ENCODE results near the gene SHISAL1.

Gene SHISAL1

GRCh38 chr22:44202261-44202789, 110.4 kb downstream of the SHISAL1 start:
- no peak for TF ChIP-seq CTCF (IDR thresholded peaks at IDR 0.05; ENCODE audit: insufficient read depth, missing control alignments)
- DNase-seq (ENCODE audit: insufficient read length, low spot score) (no peak), FAIRE-seq (no peak)

GRCh38 chr22:44201665-44202064, 111.1 kb downstream of the SHISAL1 start:
- no peak for TF ChIP-seq CTCF (IDR thresholded peaks at IDR 0.05; ENCODE audit: insufficient read depth, missing control alignments)
- no peak for DNase-seq (ENCODE audit: insufficient read length, low spot score)
- no peak for FAIRE-seq

GRCh38 chr22:44200855-44201550, 111.7 kb downstream of the SHISAL1 start:
- FAIRE-seq = no peak
- TF ChIP-seq CTCF (IDR thresholded peaks at IDR 0.05; ENCODE audit: insufficient read depth, missing control alignments) = no peak
- no peak for DNase-seq (ENCODE audit: insufficient read length, low spot score)

- DNase-seq (ENCODE audit: insufficient read length, low spot score) (no peak), FAIRE-seq (no peak)
- no peak for TF ChIP-seq CTCF (IDR thresholded peaks at IDR 0.05; ENCODE audit: insufficient read depth, missing control alignments)
Observed at GRCh38 chr22:44200451-44200850, 112.3 kb downstream of the SHISAL1 start.

- FAIRE-seq = no peak
- DNase-seq (ENCODE audit: insufficient read length, low spot score) = no peak
- TF ChIP-seq CTCF (IDR thresholded peaks at IDR 0.05; ENCODE audit: insufficient read depth, missing control alignments) = no peak
Observed at GRCh38 chr22:44199866-44200265, 112.9 kb downstream of the SHISAL1 start.

- DNase-seq (ENCODE audit: insufficient read length, low spot score) (no peak), FAIRE-seq (no peak)
- TF ChIP-seq CTCF (IDR thresholded peaks at IDR 0.05; ENCODE audit: insufficient read depth, missing control alignments) = no peak
Observed at GRCh38 chr22:44199164-44199563, 113.6 kb downstream of the SHISAL1 start.

- no peak for DNase-seq (ENCODE audit: insufficient read length, low spot score)
- no peak for TF ChIP-seq CTCF (IDR thresholded peaks at IDR 0.05; ENCODE audit: insufficient read depth, missing control alignments)
- FAIRE-seq = no peak
Observed at GRCh38 chr22:44197271-44197670, 115.5 kb downstream of the SHISAL1 start.
